MM.1S (cell line): Measurements from ENCODE around the gene DNAJA4.

Experiments
- DNase-seq: peaks from one replicate; pipeline ENCODE4 v3.0.0-alpha.2; 2015
- H2AFZ ChIP-seq: fragments of 300-600 bp; sonication (generic); 2 replicates; pipeline ENCODE4 v1.6.0; 2016; ENCODE audit warnings: antibody characterized with exemption, low read length
- H3F3A ChIP-seq: fragments of 300-600 bp; sonication (generic); 2 replicates; pipeline ENCODE4 v1.6.1; 2016; ENCODE audit warnings: mild to moderate bottlenecking, antibody characterized with exemption, low read length, moderate library complexity, mixed read lengths; ENCODE audit not compliant: insufficient read depth
- H3K27ac ChIP-seq: fragments of 300-600 bp; sonication (generic); 2 replicates; pipeline ENCODE4 v1.5.1; 2016; ENCODE audit warnings: mild to moderate bottlenecking, low read length
- H3K27me3 ChIP-seq: fragments of 300-600 bp; sonication (generic); replicated peaks from 2 replicates; pipeline ENCODE4 v1.6.0; 2016; ENCODE audit warnings: low read length; ENCODE audit not compliant: insufficient read depth
- H3K36me3 ChIP-seq: fragments of 300-600 bp; sonication (generic); replicated peaks from 2 replicates; pipeline ENCODE4 v1.6.1; 2016; ENCODE audit warnings: mild to moderate bottlenecking, low read length, mixed read lengths; ENCODE audit not compliant: insufficient read depth
- H3K4me1 ChIP-seq: fragments of 300-600 bp; sonication (generic); 2 replicates; pipeline ENCODE4 v1.6.1; 2016; ENCODE audit warnings: low read length, mixed read lengths
- H3K4me2 ChIP-seq: fragments of 300-600 bp; sonication (generic); 2 replicates; pipeline ENCODE4 v1.6.0; 2016; ENCODE audit warnings: low read depth, low read length
- H3K4me3 ChIP-seq: fragments of 300-600 bp; sonication (generic); 2 replicates; pipeline ENCODE4 v1.5.1; 2016; ENCODE audit warnings: low read length, mixed read lengths
- H3K79me2 ChIP-seq: fragments of 300-600 bp; sonication (generic); 2 replicates; pipeline ENCODE4 v1.6.1; 2016; ENCODE audit warnings: mixed run types, low read length, mixed read lengths
- H3K9ac ChIP-seq: fragments of 300-600 bp; sonication (generic); 2 replicates; pipeline ENCODE4 v1.6.1; 2016; ENCODE audit warnings: low read length, mixed read lengths
- H3K9me2 ChIP-seq: fragments of 300-600 bp; sonication (generic); replicated peaks from 2 replicates; pipeline ENCODE4 v1.6.1; 2016; ENCODE audit warnings: mild to moderate bottlenecking, low read length, mixed read lengths; ENCODE audit not compliant: insufficient read depth
- H3K9me3 ChIP-seq: fragments of 300-600 bp; sonication (generic); replicated peaks from 2 replicates; pipeline ENCODE4 v1.6.1; 2016; ENCODE audit warnings: mild to moderate bottlenecking, low read length, mixed read lengths; ENCODE audit not compliant: insufficient read depth
- H4K20me1 ChIP-seq: fragments of 300-600 bp; sonication (generic); 2 replicates; pipeline ENCODE4 v1.6.1; 2016; ENCODE audit warnings: mild to moderate bottlenecking, low read length, moderate library complexity, mixed read lengths; ENCODE audit not compliant: insufficient read depth
- CTCF ChIP-seq: fragments of 300-600 bp; sonication (generic); IDR thresholded peaks from 2 replicates; pipeline ENCODE4 v1.5.1; 2016; ENCODE audit warnings: antibody characterized with exemption, low read length, mixed read lengths
- EZH2 ChIP-seq: fragments of 300-600 bp; sonication (generic); optimal IDR thresholded peaks from 2 replicates; pipeline ENCODE3; 2017; ENCODE audit warnings: low read depth, mild to moderate bottlenecking, antibody characterized with exemption, low read length, mixed read lengths
- EZH2phosphoT487 ChIP-seq: fragments of 300-600 bp; sonication (generic); IDR thresholded peaks from 2 replicates; pipeline ENCODE4 v1.6.1; 2018; ENCODE audit warnings: antibody characterized with exemption, low read length

DNAJA4 gene

GRCh38 chr15:78225783-78226541 lies 38.4 kb upstream of the DNAJA4 start:
- H3K36me3 ChIP-seq: no peaks in the 10 kb centered on the region
- H3K79me2 ChIP-seq: no peaks in the 10 kb centered on the region
- no peak overlapping the region for H2AFZ ChIP-seq
- no peak for DNase-seq
- no peaks in the 10 kb centered on the region for H3K27me3 ChIP-seq
- no peak overlapping the region for H3K27ac ChIP-seq
- H3F3A ChIP-seq: no peaks in the 10 kb centered on the region
- no peak overlapping the region for H3K4me3 ChIP-seq
- TF ChIP-seq CTCF (no peak), EZH2 (no peak), EZH2phosphoT487 (no peak)
- peaks cover 11% of the 10 kb centered on the region for H3K4me1 ChIP-seq
- no peaks in the 10 kb centered on the region for H4K20me1 ChIP-seq
- H3K9ac ChIP-seq: no peak overlapping the region
- H3K4me2 ChIP-seq: no peak overlapping the region
- H3K9me3 ChIP-seq: no peaks in the 10 kb centered on the region
- H3K9me2 ChIP-seq: no peaks in the 10 kb centered on the region

- Histone ChIP-seq H4K20me1 (no peaks in the 10 kb centered on the region), H3K4me3 (no peak overlapping the region), H3K4me2 (no peak overlapping the region), H3K79me2 (no peaks in the 10 kb centered on the region), H3K27me3 (peaks cover 19% of the 10 kb centered on the region), H3K27ac (no peak overlapping the region), H3K9me3 (no peaks in the 10 kb centered on the region), H2AFZ (no peak overlapping the region), H3K9ac (no peak overlapping the region), H3K9me2 (no peaks in the 10 kb centered on the region), H3K4me1 (peaks cover 9% of the 10 kb centered on the region), H3K36me3 (no peaks in the 10 kb centered on the region), H3F3A (no peaks in the 10 kb centered on the region)
- no peak for DNase-seq
- no peak for TF ChIP-seq CTCF
- TF ChIP-seq EZH2: no peak
Measured at GRCh38 chr15:78228356-78228996, 35.9 kb upstream of the DNAJA4 start.

- Histone ChIP-seq H3K27ac (no peak overlapping the region), H3F3A (no peaks in the 10 kb centered on the region), H3K4me1 (peaks cover under 1% of the 10 kb centered on the region; the same call in 1 of the 2 replicates), H3K36me3 (no peaks in the 10 kb centered on the region), H2AFZ (no peak overlapping the region), H3K9me3 (no peaks in the 10 kb centered on the region), H3K4me3 (no peak overlapping the region), H3K9me2 (no peaks in the 10 kb centered on the region), H3K9ac (no peak overlapping the region), H4K20me1 (no peaks in the 10 kb centered on the region), H3K4me2 (no peak overlapping the region), H3K27me3 (peaks cover 31% of the 10 kb centered on the region), H3K79me2 (no peaks in the 10 kb centered on the region)
- TF ChIP-seq CTCF (no peak), EZH2 (no peak), EZH2phosphoT487 (no peak)
- no peak for DNase-seq
Measured at GRCh38 chr15:78229431-78230406, 34.6 kb upstream of the DNAJA4 start.
